HepG2 (cell line): ENCODE results near the gene LDLRAD3. TPM values are rescaled to one million over a fixed set of nuclear protein-coding genes. Genes with fewer than 3 reads are reported as not detected.

ENCODE experiments used
- CEBPG ChIP-seq: IDR thresholded peaks from 2 replicates; pipeline ENCODE4 v1.6.1; 2016
- ERF ChIP-seq: IDR thresholded peaks from 2 replicates; pipeline ENCODE4 v1.6.1; 2018; ENCODE audit warnings: missing biosample characterization, missing genetic modification reagents
- GATA4 ChIP-seq: sonication (generic); IDR thresholded peaks from 2 replicates; pipeline ENCODE4 v1.6.1; 2016; ENCODE audit warnings: antibody characterized with exemption, low read depth, borderline replicate concordance
- KDM5B ChIP-seq: sonication (generic); formaldehyde crosslinking; IDR thresholded peaks from 2 replicates; pipeline ENCODE4 v1.4.0; 2020; ENCODE audit warnings: missing genetic modification reagents, mild to moderate bottlenecking, borderline replicate concordance
- NFE2L1 ChIP-seq: sonication (generic); formaldehyde crosslinking; IDR thresholded peaks from 2 replicates; pipeline ENCODE4 v1.4.0; 2020; ENCODE audit warnings: missing genetic modification reagents, mild to moderate bottlenecking, borderline replicate concordance
- SALL1 ChIP-seq: sonication (generic); formaldehyde crosslinking; IDR thresholded peaks from 2 replicates; pipeline ENCODE4 v1.8.0; 2022; ENCODE audit warnings: mild to moderate bottlenecking, missing genetic modification reagents
- ZNF124 ChIP-seq: sonication (generic); formaldehyde crosslinking; IDR thresholded peaks from 2 replicates; pipeline ENCODE4 v1.4.0; 2020; ENCODE audit warnings: missing genetic modification reagents
- ZNF234 ChIP-seq: sonication (generic); formaldehyde crosslinking; conservative IDR thresholded peaks from 2 replicates; pipeline ENCODE4 v1.5.1; 2020; ENCODE audit warnings: mild to moderate bottlenecking, missing genetic modification reagents
- ZNF292 ChIP-seq: sonication (generic); formaldehyde crosslinking; IDR thresholded peaks from 2 replicates; pipeline ENCODE4 v1.8.1; 2022; ENCODE audit warnings: mild to moderate bottlenecking, low read depth, missing genetic modification reagents, borderline replicate concordance
- ZNF629 ChIP-seq: sonication (generic); formaldehyde crosslinking; conservative IDR thresholded peaks from 2 replicates; pipeline ENCODE4 v1.5.0; 2020; ENCODE audit warnings: missing genetic modification reagents
- ZSCAN25 ChIP-seq: sonication (generic); formaldehyde crosslinking; IDR thresholded peaks from 2 replicates; pipeline ENCODE4 v1.8.0; 2022; ENCODE audit warnings: mild to moderate bottlenecking, missing genetic modification reagents
- polyA plus RNA-seq, 8 experiments: library from polyadenylated mRNA; depleted of rRNA in 3 of 8; stranded (reverse) in 7 of 8; unstranded in 1 of 8; fragments of >200 nt; fragmentation: Illumina TruSeq in 4 of 8; extraction: Trizol in 4 of 8; gene quantifications; 2 replicates each; pipeline versions ENCODE4 v1.2.1 to v1.2.3, GENCODE V29; 2011 to 2016; ENCODE audit warnings: low read depth in 4 of 8, missing spikeins in 1 of 8, mixed read lengths in 1 of 8; ENCODE audit not compliant: insufficient read depth in 1 of 8
- total RNA-seq, 5 experiments: library from RNA; depleted of rRNA; stranded (reverse); fragments of >200 nt; fragmentation: Illumina TruSeq; extraction: Trizol; gene quantifications; 2 replicates each; pipeline ENCODE4 v1.2.3, GENCODE V29; 2016; ENCODE audit warnings: low read depth in 1 of 5
- TF ChIP-seq, protein P1 (sequence below): sonication (generic); formaldehyde crosslinking; IDR thresholded peaks from 2 replicates; pipeline ENCODE4 v1.5.0; 2020; ENCODE audit warnings: missing genetic modification reagents
- TF ChIP-seq, protein P2 (sequence below): IDR thresholded peaks from 2 replicates; pipeline ENCODE4 v1.4.0; 2020; ENCODE audit warnings: mild to moderate bottlenecking, missing genetic modification reagents
- TF ChIP-seq, protein P3 (sequence below): IDR thresholded peaks from 2 replicates; pipeline ENCODE4 v1.6.1; 2018; ENCODE audit warnings: missing genetic modification reagents
- TF ChIP-seq, protein P4 (sequence below): sonication (generic); formaldehyde crosslinking; IDR thresholded peaks from 2 replicates; pipeline ENCODE4 v1.5.0; 2020; ENCODE audit warnings: missing genetic modification reagents
- TF ChIP-seq, protein P5 (sequence below): sonication (generic); formaldehyde crosslinking; IDR thresholded peaks from 2 replicates; pipeline ENCODE4 v1.4.0; 2020; ENCODE audit warnings: mild to moderate bottlenecking, missing genetic modification reagents

The LDLRAD3 gene
- total and polyA plus RNA-seq, 2 of the 13 experiments (the other 11 are each of a cell fraction or from before 2014, with no cell fraction given) = 0.50 to 0.60 TPM

GRCh38 chr11:35927682-35928081, 16.2 kb upstream of the LDLRAD3 start (continued):
- TF ChIP-seq, protein P1, sequence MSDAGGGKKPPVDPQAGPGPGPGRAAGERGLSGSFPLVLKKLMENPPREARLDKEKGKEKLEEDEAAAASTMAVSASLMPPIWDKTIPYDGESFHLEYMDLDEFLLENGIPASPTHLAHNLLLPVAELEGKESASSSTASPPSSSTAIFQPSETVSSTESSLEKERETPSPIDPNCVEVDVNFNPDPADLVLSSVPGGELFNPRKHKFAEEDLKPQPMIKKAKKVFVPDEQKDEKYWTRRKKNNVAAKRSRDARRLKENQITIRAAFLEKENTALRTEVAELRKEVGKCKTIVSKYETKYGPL (CRISPR knock-in tag) = peak; percentile 97
- TF ChIP-seq SALL1 (CRISPR knock-in tag) = peak; percentile 51
- TF ChIP-seq, protein P2, sequence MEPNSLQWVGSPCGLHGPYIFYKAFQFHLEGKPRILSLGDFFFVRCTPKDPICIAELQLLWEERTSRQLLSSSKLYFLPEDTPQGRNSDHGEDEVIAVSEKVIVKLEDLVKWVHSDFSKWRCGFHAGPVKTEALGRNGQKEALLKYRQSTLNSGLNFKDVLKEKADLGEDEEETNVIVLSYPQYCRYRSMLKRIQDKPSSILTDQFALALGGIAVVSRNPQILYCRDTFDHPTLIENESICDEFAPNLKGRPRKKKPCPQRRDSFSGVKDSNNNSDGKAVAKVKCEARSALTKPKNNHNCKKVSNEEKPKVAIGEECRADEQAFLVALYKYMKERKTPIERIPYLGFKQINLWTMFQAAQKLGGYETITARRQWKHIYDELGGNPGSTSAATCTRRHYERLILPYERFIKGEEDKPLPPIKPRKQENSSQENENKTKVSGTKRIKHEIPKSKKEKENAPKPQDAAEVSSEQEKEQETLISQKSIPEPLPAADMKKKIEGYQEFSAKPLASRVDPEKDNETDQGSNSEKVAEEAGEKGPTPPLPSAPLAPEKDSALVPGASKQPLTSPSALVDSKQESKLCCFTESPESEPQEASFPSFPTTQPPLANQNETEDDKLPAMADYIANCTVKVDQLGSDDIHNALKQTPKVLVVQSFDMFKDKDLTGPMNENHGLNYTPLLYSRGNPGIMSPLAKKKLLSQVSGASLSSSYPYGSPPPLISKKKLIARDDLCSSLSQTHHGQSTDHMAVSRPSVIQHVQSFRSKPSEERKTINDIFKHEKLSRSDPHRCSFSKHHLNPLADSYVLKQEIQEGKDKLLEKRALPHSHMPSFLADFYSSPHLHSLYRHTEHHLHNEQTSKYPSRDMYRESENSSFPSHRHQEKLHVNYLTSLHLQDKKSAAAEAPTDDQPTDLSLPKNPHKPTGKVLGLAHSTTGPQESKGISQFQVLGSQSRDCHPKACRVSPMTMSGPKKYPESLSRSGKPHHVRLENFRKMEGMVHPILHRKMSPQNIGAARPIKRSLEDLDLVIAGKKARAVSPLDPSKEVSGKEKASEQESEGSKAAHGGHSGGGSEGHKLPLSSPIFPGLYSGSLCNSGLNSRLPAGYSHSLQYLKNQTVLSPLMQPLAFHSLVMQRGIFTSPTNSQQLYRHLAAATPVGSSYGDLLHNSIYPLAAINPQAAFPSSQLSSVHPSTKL = peak; percentile 63
- no peak for TF ChIP-seq ZNF629 (CRISPR knock-in tag)
- TF ChIP-seq NFE2L1 = no peak
- peak; percentile 73; the same call in 1 of the 2 replicates for TF ChIP-seq ZNF124
- TF ChIP-seq ERF (CRISPR knock-in tag) = 0 out of 2 replicates have a peak, but pooled peaks have one; percentile 31
- TF ChIP-seq KDM5B (CRISPR knock-in tag) = no peak
- TF ChIP-seq ZNF292 (CRISPR knock-in tag) = peak; percentile 34; the same call in 1 of the 2 replicates
- TF ChIP-seq, protein P3, sequence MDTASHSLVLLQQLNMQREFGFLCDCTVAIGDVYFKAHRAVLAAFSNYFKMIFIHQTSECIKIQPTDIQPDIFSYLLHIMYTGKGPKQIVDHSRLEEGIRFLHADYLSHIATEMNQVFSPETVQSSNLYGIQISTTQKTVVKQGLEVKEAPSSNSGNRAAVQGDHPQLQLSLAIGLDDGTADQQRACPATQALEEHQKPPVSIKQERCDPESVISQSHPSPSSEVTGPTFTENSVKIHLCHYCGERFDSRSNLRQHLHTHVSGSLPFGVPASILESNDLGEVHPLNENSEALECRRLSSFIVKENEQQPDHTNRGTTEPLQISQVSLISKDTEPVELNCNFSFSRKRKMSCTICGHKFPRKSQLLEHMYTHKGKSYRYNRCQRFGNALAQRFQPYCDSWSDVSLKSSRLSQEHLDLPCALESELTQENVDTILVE (CRISPR knock-in tag) = 0 out of 2 replicates have a peak, but pooled peaks have one; percentile 28
- no peak for TF ChIP-seq ZSCAN25 (CRISPR knock-in tag)
- peak; percentile 99 for TF ChIP-seq CEBPG
- TF ChIP-seq, protein P4, sequence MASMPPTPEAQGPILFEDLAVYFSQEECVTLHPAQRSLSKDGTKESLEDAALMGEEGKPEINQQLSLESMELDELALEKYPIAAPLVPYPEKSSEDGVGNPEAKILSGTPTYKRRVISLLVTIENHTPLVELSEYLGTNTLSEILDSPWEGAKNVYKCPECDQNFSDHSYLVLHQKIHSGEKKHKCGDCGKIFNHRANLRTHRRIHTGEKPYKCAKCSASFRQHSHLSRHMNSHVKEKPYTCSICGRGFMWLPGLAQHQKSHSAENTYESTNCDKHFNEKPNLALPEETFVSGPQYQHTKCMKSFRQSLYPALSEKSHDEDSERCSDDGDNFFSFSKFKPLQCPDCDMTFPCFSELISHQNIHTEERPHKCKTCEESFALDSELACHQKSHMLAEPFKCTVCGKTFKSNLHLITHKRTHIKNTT = no peak
- TF ChIP-seq ZNF234 (CRISPR knock-in tag) = no peak
- TF ChIP-seq, protein P5, sequence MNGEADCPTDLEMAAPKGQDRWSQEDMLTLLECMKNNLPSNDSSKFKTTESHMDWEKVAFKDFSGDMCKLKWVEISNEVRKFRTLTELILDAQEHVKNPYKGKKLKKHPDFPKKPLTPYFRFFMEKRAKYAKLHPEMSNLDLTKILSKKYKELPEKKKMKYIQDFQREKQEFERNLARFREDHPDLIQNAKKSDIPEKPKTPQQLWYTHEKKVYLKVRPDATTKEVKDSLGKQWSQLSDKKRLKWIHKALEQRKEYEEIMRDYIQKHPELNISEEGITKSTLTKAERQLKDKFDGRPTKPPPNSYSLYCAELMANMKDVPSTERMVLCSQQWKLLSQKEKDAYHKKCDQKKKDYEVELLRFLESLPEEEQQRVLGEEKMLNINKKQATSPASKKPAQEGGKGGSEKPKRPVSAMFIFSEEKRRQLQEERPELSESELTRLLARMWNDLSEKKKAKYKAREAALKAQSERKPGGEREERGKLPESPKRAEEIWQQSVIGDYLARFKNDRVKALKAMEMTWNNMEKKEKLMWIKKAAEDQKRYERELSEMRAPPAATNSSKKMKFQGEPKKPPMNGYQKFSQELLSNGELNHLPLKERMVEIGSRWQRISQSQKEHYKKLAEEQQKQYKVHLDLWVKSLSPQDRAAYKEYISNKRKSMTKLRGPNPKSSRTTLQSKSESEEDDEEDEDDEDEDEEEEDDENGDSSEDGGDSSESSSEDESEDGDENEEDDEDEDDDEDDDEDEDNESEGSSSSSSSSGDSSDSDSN (CRISPR knock-in tag) = no peak
- no peak for TF ChIP-seq GATA4
